Endothelial cell of umbilical vein (primary cell): ENCODE measurements around the gene SERPINA3.

Experiments
- CTCF ChIP-seq, 2 donors: IDR thresholded peaks; 1 replicate in 1 of 2; 2 replicates in 1 of 2; pipeline ENCODE4 v1.5.1; 2011; ENCODE audit warnings: low read length in 2 of 2, mild to moderate bottlenecking in 2 of 2, moderate library complexity in 2 of 2, control low read depth in 1 of 2, inconsistent platforms in 1 of 2, low read depth in 1 of 2; ENCODE audit not compliant: insufficient read depth in 1 of 2; ENCODE audit errors: extremely low read depth in 1 of 2
- JUN ChIP-seq: IDR thresholded peaks from 2 replicates; pipeline ENCODE4 v1.6.1; 2011; ENCODE audit warnings: borderline replicate concordance, low read depth; ENCODE audit not compliant: insufficient read length, insufficient read depth
- MAX ChIP-seq: IDR thresholded peaks from 2 replicates; pipeline ENCODE4 v1.6.1; 2011; ENCODE audit not compliant: insufficient read depth, insufficient read length
- POLR2A ChIP-seq: IDR thresholded peaks from 2 replicates; pipeline ENCODE4 v1.6.1; 2012; ENCODE audit warnings: low read depth, mild to moderate bottlenecking, control low read depth, low read length
- POLR2AphosphoS5 ChIP-seq: IDR thresholded peaks from 2 replicates; pipeline ENCODE4 v1.6.1; 2012; ENCODE audit warnings: low read depth, mild to moderate bottlenecking, control low read depth, low read length, moderate library complexity; ENCODE audit not compliant: insufficient read depth

- no peak for TF ChIP-seq CTCF (IDR thresholded peaks at IDR 0.05; ENCODE audit: extremely low read depth in 1 of 2, insufficient read depth in 1 of 2, low read depth in 1 of 2, low read length in 2 of 2)
- no peak for TF ChIP-seq JUN
- no peak for TF ChIP-seq MAX
- no peak for TF ChIP-seq POLR2AphosphoS5
- TF ChIP-seq POLR2A: no peak
Observed at GRCh38 chr14:94636744-94637412, 24.7 kb downstream of the SERPINA3 start.
